Measurements from ENCODE around the gene DNAH1.

DNA sequence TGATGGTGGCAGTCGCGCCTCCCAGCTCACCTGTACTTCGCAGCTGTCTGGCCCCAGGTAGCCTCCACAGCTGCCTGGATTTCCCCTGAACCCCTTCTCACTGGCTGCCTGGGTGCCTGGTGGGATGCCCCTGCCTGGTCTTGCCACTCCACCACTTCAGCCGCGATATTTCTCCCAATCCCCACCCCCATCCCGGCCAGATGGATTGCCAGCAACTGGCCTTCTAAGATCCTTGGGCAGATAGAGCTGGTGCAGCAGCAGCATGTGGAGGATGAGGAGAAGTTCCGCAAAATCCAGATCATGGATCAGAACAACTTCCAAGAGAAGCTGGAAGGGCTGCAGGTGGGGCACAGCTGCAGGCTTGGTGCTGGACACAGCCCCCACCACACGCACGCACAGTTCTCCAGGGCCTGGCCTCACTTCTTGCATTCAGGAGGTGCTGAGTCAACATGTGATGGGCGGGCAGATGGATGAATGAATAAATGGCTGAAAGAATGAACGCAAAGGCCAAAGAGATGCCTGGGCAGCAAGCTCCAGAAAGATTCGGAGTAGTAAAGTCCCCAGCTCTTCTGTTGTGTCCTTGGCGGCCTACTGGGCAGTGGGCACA lies 35.7 kb downstream of the DNAH1 start:
- TF ChIP-seq, protein P1, sequence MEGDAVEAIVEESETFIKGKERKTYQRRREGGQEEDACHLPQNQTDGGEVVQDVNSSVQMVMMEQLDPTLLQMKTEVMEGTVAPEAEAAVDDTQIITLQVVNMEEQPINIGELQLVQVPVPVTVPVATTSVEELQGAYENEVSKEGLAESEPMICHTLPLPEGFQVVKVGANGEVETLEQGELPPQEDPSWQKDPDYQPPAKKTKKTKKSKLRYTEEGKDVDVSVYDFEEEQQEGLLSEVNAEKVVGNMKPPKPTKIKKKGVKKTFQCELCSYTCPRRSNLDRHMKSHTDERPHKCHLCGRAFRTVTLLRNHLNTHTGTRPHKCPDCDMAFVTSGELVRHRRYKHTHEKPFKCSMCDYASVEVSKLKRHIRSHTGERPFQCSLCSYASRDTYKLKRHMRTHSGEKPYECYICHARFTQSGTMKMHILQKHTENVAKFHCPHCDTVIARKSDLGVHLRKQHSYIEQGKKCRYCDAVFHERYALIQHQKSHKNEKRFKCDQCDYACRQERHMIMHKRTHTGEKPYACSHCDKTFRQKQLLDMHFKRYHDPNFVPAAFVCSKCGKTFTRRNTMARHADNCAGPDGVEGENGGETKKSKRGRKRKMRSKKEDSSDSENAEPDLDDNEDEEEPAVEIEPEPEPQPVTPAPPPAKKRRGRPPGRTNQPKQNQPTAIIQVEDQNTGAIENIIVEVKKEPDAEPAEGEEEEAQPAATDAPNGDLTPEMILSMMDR (IDR thresholded peaks at IDR 0.05) = no peak
- no peak for TF ChIP-seq POLR2A (IDR thresholded peaks at IDR 0.05)
